Right renal pelvis (tissue), 4 donors: ENCODE results near the gene ALG14. TPM values are rescaled to one million over a fixed set of nuclear protein-coding genes. Genes with fewer than 3 reads are reported as not detected.

Experiments used
- DNase-seq, 4 donors: peaks; one replicate each; pipeline ENCODE4 v3.0.0-alpha.2; 2013; ENCODE audit warnings: low read depth in 4 of 4, low spot score in 3 of 4, missing footprints in 1 of 4
- polyA plus RNA-seq, 4 donors: library from polyadenylated mRNA; unstranded; fragments of 120-200 nt; gene quantifications; one replicate each; pipeline ENCODE4 v1.2.1, GENCODE V29; 2013; ENCODE audit not compliant: insufficient read length in 4 of 4

ALG14 gene
- polyA plus RNA-seq, 4 donors = 13.0 to 15.7 (median 14.1) TPM

- DNase-seq = no peak
Measured at GRCh38 chr1:94936861-94937620, 135.7 kb downstream of the ALG14 start.

- no peak for DNase-seq
Measured at GRCh38 chr1:94935476-94935875, 137.3 kb downstream of the ALG14 start.

DNA sequence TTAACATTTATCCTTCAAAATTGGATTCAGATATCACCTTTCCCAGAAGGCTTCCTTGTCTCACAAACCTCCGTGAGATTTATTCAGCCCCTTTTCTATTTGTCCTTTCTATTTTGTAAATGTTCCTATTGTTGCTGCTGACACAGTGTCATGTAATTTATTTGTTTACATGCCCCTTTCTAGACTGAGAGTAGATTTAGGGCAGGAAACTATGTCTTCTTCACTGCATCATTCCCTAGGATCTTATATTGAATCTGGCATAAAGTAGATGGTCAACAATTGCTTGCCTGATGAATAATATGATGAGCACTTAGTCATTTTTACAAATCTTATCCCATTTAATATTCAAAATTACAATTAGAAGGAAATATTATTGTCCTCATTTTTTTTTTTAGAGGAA lies 137.7 kb downstream of the ALG14 start:
- no peak for DNase-seq

DNA sequence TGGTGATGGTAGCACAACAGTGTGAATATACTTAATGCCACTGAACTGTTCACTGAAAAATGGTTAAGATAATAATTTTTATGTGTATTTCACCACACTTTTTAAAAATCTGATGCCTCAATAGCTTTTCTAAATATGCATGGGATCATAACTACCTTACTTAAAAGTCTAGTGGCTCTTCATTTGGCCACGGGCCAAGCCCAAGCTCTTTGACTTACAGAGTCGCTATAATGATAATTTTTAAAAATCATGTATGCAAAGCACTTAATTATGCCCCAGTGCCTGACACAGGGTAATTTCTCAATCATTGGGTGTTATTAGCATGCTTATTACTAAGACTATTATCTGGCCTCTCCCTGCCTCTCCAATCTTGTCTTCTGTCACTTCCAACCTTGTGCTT lies 138.2 kb downstream of the ALG14 start:
- no peak for DNase-seq

GRCh38 chr1:94931254-94931841 lies 141.4 kb downstream of the ALG14 start:
- DNase-seq = no peak

GRCh38 chr1:94929351-94930217 lies 143.2 kb downstream of the ALG14 start:
- no peak for DNase-seq

GRCh38 chr1:94928293-94928939 lies 144.3 kb downstream of the ALG14 start:
- no peak for DNase-seq

GRCh38 chr1:94927405-94928175 lies 145.2 kb downstream of the ALG14 start:
- no peak for DNase-seq

DNA sequence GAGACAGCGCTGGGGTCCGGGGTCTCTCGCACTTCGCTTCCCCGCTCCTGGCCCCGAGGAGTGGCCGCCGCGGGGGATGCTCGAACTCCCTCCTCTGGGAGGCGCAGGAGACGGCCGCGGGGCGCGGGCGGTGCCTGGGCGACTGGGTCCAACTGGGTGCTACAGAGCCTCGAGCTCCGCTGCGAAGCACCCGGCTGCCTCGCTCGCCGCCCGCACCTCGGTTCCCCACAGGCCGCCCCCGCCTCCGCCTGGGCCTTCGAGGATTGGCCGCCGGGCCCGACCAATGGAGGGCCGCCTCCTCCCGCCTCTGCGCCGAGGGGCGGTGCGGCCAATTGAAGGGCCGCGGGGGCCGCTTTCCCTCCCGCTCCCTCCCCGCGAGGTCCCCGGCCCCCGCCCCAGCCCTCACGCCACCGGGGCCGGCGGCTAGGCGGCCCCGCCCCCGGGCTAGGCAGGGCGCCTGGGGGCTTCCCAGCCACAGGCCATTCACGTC lies 145.8 kb downstream of the ALG14 start, which contains the start of gene CNN3:
Gene CNN3 (minus strand): TSS at position 196 of the 490 bp plus-strand sequence. CDS start 216 bp downstream, outside the sequence.
- peak; percentile 82 to 88 (median 85) for DNase-seq

DNA sequence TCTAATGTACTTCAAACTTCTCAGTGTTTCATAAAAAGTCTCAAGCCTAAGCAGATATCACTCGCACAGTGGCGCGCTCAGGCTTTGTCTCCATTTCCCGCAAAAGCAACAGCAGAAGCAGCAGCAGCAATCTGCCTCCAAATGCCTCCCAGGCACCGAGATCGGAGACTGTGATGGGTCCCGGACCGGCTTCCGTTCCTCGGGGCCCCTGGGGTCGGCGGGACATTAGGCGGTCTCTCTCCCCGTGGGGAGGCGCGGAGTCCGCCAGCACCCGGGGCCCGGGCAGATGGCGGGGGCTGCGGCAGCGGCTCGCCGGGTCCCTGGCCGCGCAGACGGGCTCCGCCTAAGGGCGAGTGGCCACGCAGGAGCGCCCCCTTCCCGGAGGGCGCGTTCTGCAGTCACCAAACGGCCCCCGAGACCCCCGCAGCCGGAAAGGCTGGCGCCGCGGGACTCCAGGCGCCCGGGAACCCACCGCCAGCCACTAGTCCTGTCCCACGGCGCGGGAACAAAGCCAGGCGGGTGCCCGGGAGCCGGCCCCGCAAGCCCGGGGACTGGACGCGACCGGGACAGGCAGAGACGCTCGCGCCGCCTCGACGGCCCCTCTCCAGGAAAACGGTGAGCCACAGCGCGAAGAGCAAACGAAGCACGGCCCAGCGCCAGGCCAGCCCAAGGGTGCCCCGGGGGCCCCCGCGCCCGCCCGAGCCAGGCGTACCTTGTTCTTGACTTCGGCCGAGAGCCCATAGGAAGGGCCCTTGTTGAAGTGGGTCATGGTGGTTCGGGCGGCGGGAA lies 146.4 kb downstream of the ALG14 start:
- DNase-seq = peak in 3 of 4 donors; percentile 46 to 52 (median 49)

- DNase-seq = peak; percentile 80 to 89 (median 85)
Measured at GRCh38 chr1:94925561-94926125, 147.1 kb downstream of the ALG14 start.

- DNase-seq = no peak
Measured at GRCh38 chr1:94925004-94925403, 147.7 kb downstream of the ALG14 start.

Other genes with a start within 250 kb of the ALG14 start
- gene CNN3, start 145.8 kb downstream of the ALG14 start, polyA plus RNA-seq = 100 to 1,000 TPM; 296 to 396 (median 380) TPM
- 1 to 10 TPM; 6.1 to 8.8 (median 7.9) TPM for gene TLCD4, start 44.4 kb upstream of the ALG14 start, polyA plus RNA-seq
- gene RWDD3, start 161.3 kb upstream of the ALG14 start, polyA plus RNA-seq = 10 to 100 TPM; 46.1 to 52.4 (median 50.7) TPM